ENCODE measurements around the gene ANKRD12. TPM values are rescaled to one million over a fixed set of nuclear protein-coding genes. Genes with fewer than 3 reads are reported as not detected.

The ANKRD12 gene
- total and polyA plus RNA-seq, 2 experiments from 2014 or later, result 23.9 to 92.4 TPM

DNA sequence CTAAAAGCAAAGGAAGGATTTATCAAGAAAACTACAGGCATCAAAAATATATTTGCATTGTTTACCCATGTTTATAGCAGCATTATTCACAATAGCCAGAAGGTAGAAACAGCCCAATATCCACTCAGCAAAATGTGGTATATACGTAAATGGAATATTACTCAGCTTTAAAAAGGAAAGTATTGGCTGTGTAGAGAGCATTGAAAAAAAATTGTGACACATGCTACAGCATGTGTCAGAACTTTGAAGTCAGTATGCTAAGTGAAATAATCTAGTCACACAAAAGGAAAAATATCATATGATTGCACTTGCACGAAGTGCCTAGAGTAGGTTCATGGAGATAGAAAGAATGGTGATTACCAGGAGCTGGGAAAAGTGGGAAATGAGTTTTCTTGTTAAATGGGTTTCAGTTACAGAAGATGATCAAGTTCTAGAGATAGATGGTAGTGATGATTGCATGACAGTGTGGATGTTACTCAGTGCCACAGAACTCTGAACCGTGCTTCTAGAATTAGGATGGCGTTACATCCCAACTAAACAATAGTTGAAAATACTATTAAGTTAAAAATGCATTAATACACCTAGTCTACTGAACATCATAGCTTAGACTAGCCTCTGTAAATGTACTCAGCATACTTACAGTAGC lies 20.1 kb downstream of the ANKRD12 start:
- Histone ChIP-seq H3K36me3 (ENCODE audit: insufficient read depth) (no peaks in the 10 kb centered on the region), H2AFZ (no peak overlapping the region), H3K4me2 (no peak overlapping the region), H4K20me1 (replicated peaks; ENCODE audit: insufficient read depth) (peaks cover 10% of the 10 kb centered on the region; the same call in 1 of the 2 replicates), H3K9me2 (ENCODE audit: insufficient read depth) (no peaks in the 10 kb centered on the region), H3K79me2 (replicated peaks; ENCODE audit: insufficient read depth) (peaks cover 88% of the 10 kb centered on the region), H3K4me3 (no peak overlapping the region), H3K27ac (ENCODE audit: low read depth) (no peak overlapping the region), H3K4me1 (ENCODE audit: insufficient read depth) (no peaks in the 10 kb centered on the region), H3K27me3 (ENCODE audit: insufficient read depth) (no peaks in the 10 kb centered on the region), H3F3A (replicated peaks; ENCODE audit: low read depth) (no peaks in the 10 kb centered on the region)
- no peak for DNase-seq (ENCODE audit: low spot score)
- TF ChIP-seq EZH2 (IDR thresholded peaks at IDR 0.05; ENCODE audit: low read depth, unreplicated experiment) (no peak), JUNB (IDR thresholded peaks at IDR 0.05; ENCODE audit: unreplicated experiment) (no peak), STAT1 (IDR thresholded peaks at IDR 0.05; ENCODE audit: unreplicated experiment) (no peak), EZH2phosphoT487 (IDR thresholded peaks at IDR 0.05; ENCODE audit: unreplicated experiment) (no peak), ZNF331 (CRISPR knock-in tag; IDR thresholded peaks at IDR 0.05; ENCODE audit: low read depth) (no peak), ZNF114 (CRISPR knock-in tag; IDR thresholded peaks at IDR 0.05) (no peak), NANOG (IDR thresholded peaks at IDR 0.05; ENCODE audit: borderline replicate concordance) (no peak), POLR2AphosphoS5 (IDR thresholded peaks at IDR 0.05; ENCODE audit: low read depth) (no peak)
- TF ChIP-seq, protein P1, sequence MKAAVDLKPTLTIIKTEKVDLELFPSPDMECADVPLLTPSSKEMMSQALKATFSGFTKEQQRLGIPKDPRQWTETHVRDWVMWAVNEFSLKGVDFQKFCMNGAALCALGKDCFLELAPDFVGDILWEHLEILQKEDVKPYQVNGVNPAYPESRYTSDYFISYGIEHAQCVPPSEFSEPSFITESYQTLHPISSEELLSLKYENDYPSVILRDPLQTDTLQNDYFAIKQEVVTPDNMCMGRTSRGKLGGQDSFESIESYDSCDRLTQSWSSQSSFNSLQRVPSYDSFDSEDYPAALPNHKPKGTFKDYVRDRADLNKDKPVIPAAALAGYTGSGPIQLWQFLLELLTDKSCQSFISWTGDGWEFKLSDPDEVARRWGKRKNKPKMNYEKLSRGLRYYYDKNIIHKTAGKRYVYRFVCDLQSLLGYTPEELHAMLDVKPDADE (IDR thresholded peaks at IDR 0.05), result no peak
- TF ChIP-seq, protein P2, sequence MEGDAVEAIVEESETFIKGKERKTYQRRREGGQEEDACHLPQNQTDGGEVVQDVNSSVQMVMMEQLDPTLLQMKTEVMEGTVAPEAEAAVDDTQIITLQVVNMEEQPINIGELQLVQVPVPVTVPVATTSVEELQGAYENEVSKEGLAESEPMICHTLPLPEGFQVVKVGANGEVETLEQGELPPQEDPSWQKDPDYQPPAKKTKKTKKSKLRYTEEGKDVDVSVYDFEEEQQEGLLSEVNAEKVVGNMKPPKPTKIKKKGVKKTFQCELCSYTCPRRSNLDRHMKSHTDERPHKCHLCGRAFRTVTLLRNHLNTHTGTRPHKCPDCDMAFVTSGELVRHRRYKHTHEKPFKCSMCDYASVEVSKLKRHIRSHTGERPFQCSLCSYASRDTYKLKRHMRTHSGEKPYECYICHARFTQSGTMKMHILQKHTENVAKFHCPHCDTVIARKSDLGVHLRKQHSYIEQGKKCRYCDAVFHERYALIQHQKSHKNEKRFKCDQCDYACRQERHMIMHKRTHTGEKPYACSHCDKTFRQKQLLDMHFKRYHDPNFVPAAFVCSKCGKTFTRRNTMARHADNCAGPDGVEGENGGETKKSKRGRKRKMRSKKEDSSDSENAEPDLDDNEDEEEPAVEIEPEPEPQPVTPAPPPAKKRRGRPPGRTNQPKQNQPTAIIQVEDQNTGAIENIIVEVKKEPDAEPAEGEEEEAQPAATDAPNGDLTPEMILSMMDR (conservative IDR thresholded peaks at IDR 0.05; ENCODE audit: low read depth in 2 of 2), result no peak
- TF ChIP-seq, protein P3, sequence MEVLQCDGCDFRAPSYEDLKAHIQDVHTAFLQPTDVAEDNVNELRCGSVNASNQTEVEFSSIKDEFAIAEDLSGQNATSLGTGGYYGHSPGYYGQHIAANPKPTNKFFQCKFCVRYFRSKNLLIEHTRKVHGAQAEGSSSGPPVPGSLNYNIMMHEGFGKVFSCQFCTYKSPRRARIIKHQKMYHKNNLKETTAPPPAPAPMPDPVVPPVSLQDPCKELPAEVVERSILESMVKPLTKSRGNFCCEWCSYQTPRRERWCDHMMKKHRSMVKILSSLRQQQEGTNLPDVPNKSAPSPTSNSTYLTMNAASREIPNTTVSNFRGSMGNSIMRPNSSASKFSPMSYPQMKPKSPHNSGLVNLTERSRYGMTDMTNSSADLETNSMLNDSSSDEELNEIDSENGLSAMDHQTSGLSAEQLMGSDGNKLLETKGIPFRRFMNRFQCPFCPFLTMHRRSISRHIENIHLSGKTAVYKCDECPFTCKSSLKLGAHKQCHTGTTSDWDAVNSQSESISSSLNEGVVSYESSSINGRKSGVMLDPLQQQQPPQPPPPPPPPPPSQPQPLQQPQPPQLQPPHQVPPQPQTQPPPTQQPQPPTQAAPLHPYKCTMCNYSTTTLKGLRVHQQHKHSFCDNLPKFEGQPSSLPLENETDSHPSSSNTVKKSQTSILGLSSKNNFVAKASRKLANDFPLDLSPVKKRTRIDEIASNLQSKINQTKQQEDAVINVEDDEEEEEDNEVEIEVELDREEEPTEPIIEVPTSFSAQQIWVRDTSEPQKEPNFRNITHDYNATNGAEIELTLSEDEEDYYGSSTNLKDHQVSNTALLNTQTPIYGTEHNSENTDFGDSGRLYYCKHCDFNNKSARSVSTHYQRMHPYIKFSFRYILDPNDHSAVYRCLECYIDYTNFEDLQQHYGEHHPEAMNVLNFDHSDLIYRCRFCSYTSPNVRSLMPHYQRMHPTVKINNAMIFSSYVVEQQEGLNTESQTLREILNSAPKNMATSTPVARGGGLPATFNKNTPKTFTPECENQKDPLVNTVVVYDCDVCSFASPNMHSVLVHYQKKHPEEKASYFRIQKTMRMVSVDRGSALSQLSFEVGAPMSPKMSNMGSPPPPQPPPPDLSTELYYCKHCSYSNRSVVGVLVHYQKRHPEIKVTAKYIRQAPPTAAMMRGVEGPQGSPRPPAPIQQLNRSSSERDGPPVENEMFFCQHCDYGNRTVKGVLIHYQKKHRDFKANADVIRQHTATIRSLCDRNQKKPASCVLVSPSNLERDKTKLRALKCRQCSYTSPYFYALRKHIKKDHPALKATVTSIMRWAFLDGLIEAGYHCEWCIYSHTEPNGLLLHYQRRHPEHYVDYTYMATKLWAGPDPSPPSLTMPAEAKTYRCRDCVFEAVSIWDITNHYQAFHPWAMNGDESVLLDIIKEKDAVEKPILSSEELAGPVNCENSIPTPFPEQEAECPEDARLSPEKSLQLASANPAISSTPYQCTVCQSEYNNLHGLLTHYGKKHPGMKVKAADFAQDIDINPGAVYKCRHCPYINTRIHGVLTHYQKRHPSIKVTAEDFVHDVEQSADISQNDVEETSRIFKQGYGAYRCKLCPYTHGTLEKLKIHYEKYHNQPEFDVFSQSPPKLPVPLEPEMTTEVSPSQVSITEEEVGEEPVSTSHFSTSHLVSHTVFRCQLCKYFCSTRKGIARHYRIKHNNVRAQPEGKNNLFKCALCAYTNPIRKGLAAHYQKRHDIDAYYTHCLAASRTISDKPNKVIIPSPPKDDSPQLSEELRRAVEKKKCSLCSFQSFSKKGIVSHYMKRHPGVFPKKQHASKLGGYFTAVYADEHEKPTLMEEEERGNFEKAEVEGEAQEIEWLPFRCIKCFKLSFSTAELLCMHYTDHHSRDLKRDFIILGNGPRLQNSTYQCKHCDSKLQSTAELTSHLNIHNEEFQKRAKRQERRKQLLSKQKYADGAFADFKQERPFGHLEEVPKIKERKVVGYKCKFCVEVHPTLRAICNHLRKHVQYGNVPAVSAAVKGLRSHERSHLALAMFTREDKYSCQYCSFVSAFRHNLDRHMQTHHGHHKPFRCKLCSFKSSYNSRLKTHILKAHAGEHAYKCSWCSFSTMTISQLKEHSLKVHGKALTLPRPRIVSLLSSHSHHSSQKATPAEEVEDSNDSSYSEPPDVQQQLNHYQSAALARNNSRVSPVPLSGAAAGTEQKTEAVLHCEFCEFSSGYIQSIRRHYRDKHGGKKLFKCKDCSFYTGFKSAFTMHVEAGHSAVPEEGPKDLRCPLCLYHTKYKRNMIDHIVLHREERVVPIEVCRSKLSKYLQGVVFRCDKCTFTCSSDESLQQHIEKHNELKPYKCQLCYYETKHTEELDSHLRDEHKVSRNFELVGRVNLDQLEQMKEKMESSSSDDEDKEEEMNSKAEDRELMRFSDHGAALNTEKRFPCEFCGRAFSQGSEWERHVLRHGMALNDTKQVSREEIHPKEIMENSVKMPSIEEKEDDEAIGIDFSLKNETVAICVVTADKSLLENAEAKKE (CRISPR knock-in tag; IDR thresholded peaks at IDR 0.05), result no peak
- Mint-ChIP-seq H3K27ac (no peak overlapping the region), H3K4me1 (no peaks in the 10 kb centered on the region), H3K36me3 (ENCODE audit: low read depth) (peaks cover 3% of the 10 kb centered on the region; the same call in 1 of the 3 replicates), H3K9me3 (no peaks in the 10 kb centered on the region), H3K27me3 (ENCODE audit: insufficient read depth, low read depth, poor library complexity) (peaks cover 2% of the 10 kb centered on the region), H3K4me3 (no peak overlapping the region)
- no peak for ATAC-seq
